LNCaP clone FGC (cell line): ENCODE data around the gene OR11A1.

Experiments
- DNase-seq: peaks from one replicate; pipeline ENCODE4 v3.0.0-alpha.2; 2011; ENCODE audit warnings: low read depth
- H3K4me3 ChIP-seq: 2 replicates; pipeline ENCODE4 v1.5.1; 2011; ENCODE audit warnings: mild to moderate bottlenecking, low read depth, low read length, control low read depth
- CTCF ChIP-seq: IDR thresholded peaks from 2 replicates; pipeline ENCODE4 v1.5.1; 2012; ENCODE audit warnings: mild to moderate bottlenecking; ENCODE audit not compliant: control insufficient read depth, insufficient read depth; ENCODE audit errors: extremely low read depth

The OR11A1 gene

DNA sequence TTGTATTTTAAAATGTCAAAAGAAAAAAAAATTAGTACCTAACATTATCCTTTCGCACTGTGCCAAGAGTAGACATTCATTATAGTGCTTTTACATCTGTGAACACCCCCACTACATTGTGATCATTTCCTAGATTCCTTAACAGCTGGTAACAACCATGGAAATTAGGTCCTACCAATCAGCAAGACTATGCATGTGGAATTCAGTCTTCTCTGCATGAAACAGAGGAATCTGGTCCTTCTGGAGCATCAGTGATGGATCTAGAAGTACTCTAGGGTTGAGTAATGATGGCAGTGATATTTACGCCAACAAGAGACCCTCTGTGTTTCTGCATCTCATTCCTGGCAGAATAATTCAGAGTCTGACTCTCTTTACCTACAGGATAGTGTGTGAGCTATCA is 32.7 kb downstream of the OR11A1 start:
- no peak for TF ChIP-seq CTCF
- H3K4me3 ChIP-seq: no peak overlapping the region
- no peak for DNase-seq

DNA sequence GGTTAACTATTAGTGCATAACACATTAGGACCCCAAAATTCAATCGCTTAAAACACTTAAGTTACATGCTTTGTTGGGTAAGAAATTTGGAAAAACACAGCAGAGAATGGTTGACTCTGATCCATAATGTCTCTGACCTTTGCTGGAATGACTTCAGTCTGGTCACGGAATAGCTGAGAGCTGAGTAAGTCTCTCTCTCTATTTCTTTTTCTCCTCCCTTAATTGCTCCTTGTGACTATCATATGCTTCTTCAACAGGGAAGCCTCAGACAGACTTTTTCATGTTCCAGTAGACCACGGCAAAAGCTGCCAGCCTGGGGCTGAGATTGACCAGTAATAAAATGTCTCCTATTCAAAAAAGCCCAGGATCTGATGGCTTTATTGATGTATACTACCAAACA is 37.4 kb downstream of the OR11A1 start:
- no peak overlapping the region for H3K4me3 ChIP-seq
- TF ChIP-seq CTCF: no peak
- DNase-seq: no peak

DNA sequence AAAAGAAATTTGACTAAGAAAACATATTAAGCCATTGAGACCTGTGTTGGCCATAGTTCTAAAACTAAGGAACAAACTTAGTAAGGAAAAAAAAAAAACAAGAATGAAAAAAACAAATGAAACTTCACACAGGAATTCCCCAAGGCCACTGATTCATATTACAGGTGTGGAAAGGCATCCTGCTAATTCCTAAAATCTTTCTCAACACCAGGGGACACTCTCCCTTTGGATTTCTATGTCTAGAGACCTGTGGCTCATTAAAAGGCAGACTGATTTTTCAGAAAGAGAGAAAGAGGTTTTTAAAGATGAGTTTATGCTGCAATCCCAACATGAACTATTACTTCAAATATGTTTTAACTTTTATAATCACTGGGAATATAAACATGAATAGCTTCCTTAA is 42.3 kb downstream of the OR11A1 start, which contains the start of gene OR12D1:
OR12D1 (plus strand) TSS at position 341 of the 400 bp plus-strand sequence.
- no peak for DNase-seq
- no peak within 1 kb of the TSS for H3K4me3 ChIP-seq
- peak; percentile 51 for TF ChIP-seq CTCF

- no peak for TF ChIP-seq CTCF
- no peak for DNase-seq
- no peak overlapping the region for H3K4me3 ChIP-seq
Observed at GRCh38 chr6:29403801-29404200, 53.1 kb downstream of the OR11A1 start.

GRCh38 chr6:29399525-29399924 is 57.3 kb downstream of the OR11A1 start:
- TF ChIP-seq CTCF: no peak
- no peak overlapping the region for H3K4me3 ChIP-seq
- no peak for DNase-seq

- no peak for TF ChIP-seq CTCF
- no peak within 1 kb of the TSS for H3K4me3 ChIP-seq
- no peak for DNase-seq
Observed at GRCh38 chr6:29395331-29395730, 61.5 kb downstream of the OR11A1 start, which contains the start of gene OR12D2. Gene OR12D2 (plus strand): TSS chr6:29395631. CDS start chr6:29396700, 1,069 bp downstream.

DNA sequence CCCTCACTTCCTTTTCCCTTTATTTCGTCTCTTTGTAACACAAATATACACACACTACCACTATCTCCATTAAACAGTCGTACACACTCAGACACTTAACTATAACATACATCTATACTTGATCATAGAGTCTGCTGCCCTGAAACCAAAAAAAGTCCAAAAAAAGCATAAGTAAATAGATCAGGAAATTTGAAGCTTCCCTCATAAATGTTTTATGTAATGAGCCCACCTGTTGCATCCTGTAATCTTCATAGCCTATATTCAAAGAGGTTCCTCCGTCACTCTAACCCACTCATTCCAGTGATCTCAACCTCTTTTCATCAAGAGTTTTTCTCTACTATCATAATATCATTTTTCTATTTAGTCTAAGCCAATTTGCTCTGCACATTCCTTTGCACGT is 68.3 kb downstream of the OR11A1 start:
- H3K4me3 ChIP-seq: no peak overlapping the region
- DNase-seq: no peak
- no peak for TF ChIP-seq CTCF
